Activated CD4-positive, alpha-beta T cell treated with anti-CD3 and anti-CD28 coated beads, Interleukin-10, Interleukin-2, amounts not matched to agents 100 ng/mL and 50 ng/mL, durations not matched to agents 16 hours and 8 hours (primary cell): Measurements from ENCODE around the gene RTRAF.

Experiments
- DNase-seq: peaks from one replicate; pipeline ENCODE4 v3.0.0-alpha.2; 2020

RTRAF gene

DNA sequence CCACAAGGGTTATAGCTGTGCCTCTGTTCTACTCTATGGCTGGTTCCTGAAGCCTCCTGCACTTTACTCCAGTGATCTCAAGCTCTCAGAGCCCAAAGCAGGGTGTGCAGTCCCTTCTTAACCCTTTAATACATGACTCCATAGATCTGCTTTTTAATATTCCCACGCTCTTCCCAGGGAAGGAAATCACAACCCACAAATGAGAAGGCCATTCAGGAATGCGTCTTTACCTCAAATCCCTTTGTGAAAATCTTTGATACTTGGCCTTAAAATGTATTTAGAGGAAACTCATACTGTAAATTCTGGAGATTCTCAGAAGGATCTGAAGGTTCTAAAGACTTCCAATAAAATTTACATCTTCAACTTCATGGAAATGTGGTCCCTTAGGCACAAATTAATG lies 62.5 kb downstream of the RTRAF start:
- no peak for DNase-seq

DNA sequence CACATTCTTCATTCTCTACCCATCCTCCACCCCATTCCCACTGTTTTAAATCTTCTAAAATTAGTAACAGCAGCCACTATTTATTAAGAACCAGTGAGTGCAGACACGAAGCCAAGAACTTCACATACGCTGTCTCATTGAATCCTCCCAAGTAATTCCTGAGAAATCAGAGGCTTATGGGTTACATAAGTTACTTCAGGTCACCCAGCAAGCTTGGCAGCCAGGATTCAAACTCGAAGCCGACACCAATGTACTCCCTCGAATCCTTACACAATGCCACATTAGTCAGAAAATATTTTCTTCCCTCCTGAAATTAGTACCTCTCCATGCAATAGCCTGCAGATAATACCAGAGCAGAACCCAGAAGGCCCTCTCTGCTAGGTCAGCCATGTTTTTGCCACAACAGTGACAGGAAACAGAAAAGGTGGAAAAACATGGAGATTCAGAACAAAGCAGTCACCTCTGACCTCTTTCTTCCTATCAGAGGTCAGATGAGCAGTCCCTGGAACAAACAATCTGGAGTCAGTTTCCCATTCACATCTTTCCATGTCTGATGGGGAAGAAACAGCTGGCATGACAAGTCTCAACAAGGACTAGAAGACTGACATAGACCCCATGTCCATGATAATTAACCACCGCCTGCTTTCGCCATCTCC lies 63.1 kb downstream of the RTRAF start:
- DNase-seq = no peak

DNA sequence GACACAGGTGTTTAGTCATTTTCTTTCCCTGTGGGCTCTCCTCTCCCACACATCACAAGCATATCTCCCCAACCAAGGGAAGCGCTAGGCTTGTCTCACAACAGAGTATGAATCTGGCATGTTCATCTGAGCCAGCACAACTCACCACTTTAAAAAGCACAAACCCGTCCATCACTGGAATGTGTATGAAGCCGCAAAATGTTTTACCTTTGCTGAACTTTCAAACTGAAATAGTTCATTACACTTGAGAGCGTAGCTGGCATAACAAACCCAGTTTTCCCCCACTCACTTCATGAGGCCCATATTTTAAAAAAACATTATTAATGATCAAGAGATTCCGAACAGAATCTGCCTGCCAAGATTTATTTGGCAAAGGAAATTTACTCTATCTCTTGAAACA lies 63.7 kb downstream of the RTRAF start:
- no peak for DNase-seq

DNA sequence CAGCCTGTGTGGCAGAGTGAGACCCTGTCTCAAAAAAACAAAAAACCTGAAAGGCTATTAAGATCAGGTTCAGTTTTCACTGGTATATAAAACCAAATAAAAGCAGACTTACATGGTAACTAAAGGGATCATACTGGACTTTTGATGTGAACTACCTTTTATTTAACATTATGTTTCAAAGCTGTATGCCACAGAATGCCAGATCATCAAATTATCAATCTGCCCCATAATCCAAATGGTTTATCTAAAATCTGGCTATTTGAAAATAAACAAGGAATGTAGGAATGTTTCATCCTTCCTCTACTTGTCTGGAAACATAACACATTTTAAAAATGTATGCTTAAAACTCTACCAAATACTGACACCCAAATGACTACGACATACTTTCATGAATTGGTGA lies 65.3 kb downstream of the RTRAF start:
- no peak for DNase-seq

DNA sequence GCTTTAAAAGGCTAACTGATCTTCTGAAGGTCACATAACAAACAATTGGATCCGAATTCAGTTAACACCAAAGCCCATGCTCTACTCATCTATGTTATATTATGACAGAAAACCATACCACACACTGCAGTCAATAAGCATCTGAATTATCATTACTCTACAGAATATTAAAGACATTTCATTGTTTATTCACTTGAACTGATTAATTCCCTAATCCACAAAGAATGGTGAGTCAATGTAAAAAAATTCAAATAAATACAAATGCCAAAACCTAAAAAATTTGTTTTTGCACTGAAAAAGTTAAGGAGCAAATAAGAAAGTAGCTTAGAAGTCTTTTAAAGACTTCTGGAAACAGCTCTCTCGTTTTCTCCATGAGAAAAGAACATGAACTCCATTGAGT lies 65.8 kb downstream of the RTRAF start:
- no peak for DNase-seq

DNA sequence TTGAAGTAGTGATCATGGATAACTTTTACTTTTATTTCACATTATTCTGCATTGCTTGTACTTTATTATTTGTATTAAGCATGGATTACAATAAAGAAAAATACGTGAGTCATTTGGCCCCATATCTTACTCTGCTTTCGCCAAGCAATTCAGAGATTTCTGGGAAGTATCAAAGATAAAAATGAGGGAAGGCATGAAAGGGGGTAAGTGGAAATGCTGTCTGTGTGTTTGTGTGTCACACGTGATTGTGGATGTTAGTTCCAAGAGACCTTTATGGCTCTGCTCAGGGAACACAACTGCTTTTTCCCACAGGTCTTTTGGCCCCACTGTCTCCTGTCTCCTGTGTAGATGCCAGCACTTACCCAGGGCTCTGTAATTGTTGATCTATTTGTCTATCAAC lies 69.0 kb downstream of the RTRAF start:
- DNase-seq = no peak

DNA sequence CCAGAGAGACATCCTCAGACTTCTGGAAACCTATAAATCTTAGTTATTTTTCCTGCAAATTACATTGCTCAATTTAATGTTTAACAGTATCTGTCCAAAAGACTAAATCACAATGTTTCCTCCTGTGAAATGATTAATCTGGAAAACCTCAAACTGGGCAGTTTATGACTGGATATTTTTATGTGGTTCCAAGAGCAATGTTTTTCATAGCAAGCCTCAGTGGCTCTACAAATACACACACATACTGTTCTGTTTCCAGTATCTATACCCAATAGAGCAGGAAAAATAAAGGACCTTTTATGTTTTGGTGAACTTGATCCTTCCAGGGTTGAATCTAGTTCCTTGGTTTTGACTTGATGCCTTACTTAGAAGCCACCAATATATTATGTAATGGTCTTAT lies 70.3 kb downstream of the RTRAF start:
- no peak for DNase-seq

DNA sequence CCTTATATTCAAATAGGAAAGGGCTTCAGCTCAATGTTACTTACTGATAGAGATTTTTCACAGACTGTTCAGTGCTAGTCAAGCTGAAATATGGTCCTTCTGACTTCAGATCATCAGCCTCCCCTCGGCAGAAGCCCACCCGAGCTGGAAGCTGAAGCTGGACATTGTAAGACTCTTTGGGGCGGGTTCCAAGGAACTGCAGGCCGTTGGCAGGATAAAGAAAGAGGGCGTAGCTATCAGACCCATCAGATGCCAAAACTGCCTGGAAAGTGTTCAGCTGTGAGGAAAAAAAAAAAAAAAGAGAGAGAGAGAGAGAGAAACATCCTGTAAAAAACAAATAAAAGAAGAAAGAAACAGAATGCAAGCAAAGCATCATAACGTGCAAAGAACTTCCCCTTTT lies 70.7 kb downstream of the RTRAF start:
- no peak for DNase-seq
